ENCODE data around the gene ECI2.

GRCh38 chr6:4071330-4071729 is 64.0 kb downstream of the ECI2 start:
- TF ChIP-seq EZH2 (IDR thresholded peaks at IDR 0.05) (no peak), POLR2AphosphoS5 (IDR thresholded peaks at IDR 0.05; ENCODE audit: borderline replicate concordance, low read depth, low read length) (no peak)
